IPS-NIHi7 (cell line): Measurements from ENCODE around the gene FAM98A.

Source experiments
- DNase-seq: peaks from one replicate; pipeline ENCODE4 v3.0.0; 2012; ENCODE audit warnings: mixed read lengths; ENCODE audit errors: extremely low spot score

FAM98A gene

DNA sequence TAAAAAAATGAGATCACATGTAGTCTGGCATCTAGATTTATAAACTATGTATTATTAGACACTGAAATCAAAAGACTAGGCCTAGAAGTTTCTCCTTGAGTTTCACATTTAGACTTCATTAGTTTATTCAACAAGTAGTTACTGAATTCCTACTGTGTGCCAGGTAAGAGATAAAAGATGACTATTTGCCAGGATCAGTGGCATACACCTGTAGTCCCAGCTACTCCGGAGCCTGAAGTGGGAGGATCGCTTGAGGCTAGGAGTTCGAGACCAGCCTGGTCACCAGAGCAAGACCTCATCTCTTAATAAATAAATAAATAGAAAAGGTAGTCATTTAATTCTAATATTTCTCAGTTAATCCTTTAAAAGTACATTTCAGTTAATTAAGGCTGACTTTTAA is 2.1 kb downstream of the FAM98A start:
- no peak for DNase-seq

DNA sequence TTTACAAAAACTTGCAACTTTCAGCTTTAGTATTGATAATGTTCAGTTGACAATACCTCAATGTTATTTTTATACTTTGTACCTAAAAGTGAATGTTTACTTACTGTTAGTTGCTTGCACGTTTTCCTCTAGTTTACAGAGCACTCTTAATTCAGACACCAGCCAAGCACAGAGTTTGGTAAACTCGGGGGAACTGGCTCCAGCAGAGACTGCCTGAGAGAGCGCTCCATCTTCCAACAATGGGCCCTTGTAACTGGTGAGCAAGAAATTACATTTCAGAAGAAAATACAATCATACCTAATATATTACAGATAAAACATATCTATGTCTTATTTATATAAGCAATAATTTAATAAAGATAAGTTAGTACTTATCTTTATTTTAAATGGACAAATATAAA is 3.7 kb downstream of the FAM98A start:
- no peak for DNase-seq

DNA sequence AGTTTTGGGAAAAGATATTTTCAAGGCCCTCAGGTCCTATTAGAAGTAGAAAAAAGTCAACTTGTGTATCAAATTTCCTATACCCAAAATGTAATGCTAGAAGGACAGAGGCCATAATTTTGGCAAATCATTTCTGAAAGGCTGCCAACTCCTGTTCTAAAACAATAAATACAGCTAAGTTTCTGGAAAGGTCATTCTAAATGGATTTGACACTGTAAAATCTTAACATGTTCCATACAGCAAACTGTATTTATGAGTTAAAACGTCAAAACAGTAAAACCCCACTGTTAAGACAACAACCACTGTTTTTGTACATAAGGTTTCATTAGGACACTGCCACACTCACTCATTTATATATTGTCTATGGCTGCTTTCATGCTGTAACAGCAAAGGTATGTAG is 9.7 kb downstream of the FAM98A start:
- no peak for DNase-seq

DNA sequence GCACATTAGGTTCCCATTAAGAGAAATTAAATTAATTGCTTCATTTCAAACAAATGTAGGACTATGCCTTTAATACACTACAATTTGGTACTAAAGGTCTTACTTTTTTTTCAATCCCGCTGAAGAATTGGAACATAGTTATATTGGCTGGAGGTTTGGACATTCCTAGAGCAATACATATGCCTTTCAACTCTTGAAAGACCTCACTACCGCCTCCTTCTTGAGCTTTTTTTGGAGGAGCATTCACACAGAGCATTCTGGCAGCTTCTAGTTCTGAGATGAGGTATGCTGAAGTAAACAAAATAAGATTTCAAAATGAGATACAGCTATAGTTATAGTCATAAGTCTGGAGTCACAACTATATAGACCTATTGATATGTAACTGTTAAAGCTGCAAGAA is 10.9 kb downstream of the FAM98A start:
- no peak for DNase-seq

DNA sequence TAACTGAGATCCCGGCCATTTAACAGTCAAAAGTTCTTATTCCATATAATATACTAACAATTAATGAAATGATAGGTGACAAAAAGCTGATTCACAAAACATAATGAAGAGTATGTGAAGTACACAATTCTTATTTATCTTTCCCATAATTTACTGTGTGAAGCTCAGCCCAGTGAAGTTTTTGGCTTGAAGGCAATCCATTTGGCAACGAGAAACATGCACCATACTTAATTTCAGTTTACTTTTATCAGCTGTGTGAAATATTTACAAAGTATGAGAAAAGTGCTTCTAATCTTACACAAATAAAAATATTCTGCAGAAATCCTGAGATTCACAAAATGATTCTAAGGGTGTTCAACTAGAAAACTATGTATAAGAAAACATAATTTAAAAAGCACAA is 12.3 kb downstream of the FAM98A start:
- DNase-seq, result no peak

DNA sequence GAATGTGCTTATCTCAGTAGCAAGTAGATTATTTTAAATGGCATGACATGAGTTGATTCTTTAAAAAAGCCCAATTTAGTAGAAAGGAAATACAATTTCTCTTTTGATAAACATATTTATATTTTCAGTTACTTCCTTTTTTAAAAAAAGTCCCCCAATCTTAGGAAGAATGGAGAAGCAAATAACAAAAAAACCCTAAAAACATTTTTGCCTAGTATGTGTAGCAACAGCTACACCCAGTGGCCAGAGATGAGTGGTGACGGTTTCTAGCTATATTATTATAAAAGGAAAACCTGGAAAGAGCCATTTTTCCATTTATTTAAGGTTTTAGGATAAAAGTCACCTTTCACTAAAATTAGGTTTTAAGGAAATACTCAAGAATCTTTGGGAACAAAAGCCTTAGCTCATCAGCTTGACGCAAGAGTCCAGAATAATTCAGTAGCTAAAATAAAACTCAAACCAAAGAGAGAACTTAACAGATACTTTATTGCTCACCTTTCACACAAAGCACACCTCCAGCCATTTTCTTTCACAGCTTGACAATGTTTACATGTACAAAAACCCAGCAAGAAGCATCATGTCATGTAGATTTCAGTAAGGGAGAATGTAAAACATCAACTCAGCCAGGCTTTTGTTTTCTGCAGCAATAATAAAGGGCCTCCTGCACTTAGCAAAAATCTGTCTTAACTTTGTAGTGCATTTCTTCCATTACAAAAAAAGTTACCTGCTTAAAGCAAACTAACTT is 15.7 kb downstream of the FAM98A start:
- no peak for DNase-seq

DNA sequence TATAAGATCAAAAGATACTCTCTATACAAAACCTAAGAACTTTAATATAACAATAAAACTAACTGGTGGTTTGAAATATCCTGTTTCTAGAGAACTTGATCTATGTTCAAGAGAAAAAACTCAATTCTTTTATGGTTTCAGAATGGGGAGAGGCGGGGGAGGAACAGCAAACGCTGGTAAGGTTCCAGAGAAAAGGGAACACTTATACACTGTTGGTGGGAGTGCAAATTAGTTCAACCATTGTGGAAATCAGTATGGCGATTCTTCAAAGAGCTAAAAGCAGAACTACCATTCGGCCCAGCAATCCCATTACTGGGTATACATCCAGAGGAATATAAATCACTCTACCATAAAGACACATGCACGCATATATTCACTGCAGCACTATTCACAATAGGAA is 17.2 kb downstream of the FAM98A start:
- no peak for DNase-seq

DNA sequence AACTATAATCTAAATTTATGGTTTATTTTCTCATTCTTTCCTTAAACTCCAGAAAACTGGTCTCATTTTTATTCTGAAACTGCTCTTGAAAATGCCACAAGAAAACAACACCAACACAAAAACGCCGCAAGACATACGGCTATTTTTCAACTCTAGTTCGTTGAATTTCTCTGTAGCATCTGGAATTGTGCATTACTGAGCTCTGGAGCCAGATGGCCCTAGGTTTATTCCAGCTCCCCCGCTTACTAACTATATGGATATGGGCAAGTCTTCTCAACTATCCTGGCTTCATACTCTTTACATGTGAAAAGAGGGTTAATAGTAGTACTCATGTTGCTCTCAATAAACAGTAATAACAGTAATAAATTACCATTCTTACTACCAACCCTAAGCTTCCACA is 19.9 kb downstream of the FAM98A start:
- no peak for DNase-seq

DNA sequence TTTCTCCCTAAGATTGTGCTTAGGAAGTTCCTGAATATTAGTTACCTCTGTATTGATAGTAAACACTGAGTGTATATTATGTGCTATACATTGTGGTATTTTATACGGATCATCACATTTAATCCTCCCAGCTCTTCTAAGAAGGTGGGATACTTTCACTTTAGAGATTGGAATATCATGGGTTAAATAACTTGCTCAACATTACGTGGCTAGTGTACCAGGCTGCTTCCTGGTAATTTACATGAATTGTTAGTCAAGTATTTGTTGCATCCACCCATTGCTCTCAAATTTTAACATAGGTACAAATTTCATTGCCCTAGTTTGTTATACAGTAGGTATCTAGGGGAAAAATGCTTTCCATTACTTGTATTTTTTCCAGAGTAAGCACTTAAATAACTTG is 21.4 kb downstream of the FAM98A start:
- DNase-seq, result no peak

DNA sequence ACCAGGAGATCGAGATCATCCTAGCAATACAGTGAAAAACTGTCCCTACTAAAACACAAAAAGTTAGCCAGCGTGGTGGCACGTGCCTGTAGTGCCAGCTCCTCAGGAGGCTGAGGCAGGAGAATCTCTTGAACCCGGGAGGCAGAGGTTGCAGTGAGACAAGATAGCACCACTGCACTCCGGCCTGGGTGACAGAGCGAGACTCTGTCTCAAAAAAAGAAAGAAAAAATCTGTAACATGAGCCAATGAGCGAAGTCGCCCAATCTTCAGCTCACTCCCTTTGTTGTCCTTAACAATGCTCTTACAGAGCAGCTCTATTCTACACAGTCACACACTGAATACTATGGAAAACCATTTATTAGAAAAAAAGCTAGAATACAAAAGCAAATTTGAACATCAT is 22.0 kb downstream of the FAM98A start:
- DNase-seq, result no peak

DNA sequence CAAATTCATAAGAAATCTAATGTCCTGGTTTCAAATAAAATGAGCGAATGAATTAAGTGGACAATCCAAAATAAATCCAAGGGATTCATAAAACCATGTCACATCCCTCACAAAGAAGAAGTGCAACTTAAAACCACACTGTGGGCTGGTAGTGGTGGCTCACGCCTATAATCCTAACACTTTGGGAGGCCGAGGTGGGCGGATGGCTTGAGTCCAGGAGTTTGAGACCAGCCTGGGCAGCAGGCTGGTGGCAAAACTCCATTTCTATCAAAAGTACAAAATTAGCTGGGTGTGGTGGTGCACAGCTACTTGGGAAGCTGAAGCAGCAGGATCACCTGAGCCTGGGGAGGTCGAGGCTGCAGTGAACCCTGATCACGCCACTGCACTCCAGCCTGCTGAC is 25.4 kb downstream of the FAM98A start:
- no peak for DNase-seq

DNA sequence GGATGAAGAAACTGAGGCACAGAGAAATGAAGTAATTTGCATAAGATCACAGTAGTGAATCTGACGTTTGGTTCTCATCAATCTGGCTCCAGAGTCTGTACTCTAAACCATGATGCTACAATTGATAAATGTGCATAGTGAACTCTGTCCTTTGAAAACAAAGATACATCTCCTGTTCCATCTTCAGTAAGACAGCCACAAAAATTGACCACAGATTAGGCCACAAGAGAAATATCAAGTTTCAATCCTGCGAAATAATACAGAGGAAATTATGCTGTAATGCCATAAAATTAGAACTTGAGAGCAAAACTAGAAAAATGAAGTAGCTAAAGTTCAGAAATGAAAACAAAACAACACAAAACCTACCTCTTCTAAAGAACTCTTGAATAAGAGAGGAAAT is 28.4 kb downstream of the FAM98A start:
- DNase-seq, result no peak

DNA sequence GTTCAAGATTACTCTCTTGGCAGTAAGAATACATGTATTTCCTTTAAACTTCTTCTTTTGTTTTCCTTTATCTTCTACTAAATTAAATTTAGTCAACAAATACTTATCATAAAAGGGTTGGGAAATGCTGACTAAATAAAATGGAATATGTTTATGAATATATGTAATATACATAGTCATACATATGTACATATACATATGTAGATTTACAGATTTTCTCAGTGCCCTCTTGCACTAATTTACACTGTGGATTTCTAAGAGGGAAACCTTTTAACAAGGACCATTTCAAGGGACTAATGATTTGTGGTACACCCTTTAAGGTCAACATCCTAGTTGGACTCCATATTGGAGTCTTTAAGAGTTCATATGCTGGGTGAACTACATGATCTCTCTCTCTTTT is 37.2 kb downstream of the FAM98A start:
- DNase-seq, result no peak

DNA sequence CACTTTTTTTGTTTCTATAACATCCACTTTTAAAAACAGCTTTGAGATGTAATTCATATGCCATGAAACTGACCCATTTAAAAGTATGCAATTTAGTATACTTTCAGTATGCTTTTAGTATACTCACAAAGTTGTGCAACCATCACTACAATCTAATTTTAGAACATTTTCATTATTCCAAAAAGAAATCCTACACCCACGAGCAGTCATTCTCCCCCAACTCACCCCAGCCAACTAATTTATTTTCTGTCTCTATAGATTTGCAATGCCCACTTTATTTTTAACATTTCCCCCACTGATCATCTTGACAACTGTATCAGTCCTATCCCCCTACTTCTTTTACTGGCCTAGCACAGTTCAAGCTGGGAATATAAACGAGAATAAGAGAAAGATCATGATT is 39.1 kb downstream of the FAM98A start:
- no peak for DNase-seq

DNA sequence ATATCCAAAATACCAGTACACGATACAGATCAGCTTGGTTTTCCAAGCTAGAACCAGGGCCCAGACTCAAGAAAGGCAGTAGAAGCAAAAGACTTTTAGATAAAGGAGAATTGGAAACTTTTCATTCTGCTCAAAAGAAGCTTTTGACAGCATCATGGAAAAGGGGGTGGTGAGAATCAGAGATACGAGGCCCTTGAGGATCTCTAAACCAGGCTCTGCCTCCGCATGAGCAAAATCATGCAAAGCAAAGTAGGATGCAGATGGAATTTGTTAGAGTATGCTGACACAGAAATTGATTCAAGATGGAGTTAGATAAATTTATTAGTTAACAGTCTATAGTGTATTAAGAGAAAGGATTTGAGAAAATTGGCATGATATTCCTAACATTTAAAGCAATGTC is 39.8 kb downstream of the FAM98A start:
- DNase-seq, result no peak

DNA sequence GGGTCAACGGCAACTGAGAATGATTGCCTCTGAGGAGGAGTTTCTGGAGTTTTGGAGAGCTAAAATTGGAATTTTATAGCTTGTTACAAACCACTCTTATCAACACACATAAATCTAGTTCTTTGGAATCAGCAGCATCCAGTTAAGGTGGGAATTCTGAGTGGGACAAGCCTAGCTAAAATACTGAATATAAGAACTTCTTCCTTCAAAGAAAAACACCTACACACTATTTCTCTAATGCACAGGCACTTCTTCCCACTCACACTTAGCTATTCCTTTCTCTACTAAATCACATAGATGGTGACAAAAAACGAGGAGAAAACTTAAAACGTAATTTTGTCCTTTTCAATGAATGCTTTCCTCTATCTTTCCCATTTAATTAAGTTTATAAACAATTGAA is 43.4 kb downstream of the FAM98A start:
- no peak for DNase-seq

DNA sequence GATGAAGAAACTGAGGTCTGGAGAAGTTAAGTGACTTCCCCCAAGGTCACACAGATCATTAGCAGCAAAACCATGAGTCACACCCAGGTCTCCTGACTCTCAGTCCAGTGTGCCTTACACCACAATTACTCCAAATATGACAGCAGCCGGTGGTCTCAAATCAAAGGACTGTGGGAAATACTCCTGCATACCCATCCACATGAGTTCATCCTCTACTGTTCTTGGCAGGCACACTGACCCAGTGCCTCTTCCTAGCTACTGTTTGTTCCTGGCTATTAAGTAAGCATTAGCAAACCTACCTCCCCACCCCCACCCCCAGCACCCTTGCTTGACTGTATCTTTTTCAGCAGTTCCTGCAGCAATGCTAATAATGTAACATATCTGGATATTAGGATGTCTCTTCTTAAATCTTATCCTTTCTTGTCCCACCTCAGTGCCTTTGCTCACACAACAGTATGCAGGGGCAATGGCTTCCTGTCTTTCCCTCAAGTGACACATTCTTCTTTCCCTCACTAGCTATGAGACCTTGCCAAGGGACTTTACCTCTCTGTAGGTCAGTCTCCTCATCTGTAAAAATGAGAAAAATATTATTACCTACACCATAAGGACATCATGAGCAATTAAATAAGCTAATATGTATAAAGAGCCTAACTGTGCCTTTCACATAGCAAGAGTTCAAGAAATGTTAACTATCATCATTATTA is 46.2 kb downstream of the FAM98A start:
- no peak for DNase-seq

DNA sequence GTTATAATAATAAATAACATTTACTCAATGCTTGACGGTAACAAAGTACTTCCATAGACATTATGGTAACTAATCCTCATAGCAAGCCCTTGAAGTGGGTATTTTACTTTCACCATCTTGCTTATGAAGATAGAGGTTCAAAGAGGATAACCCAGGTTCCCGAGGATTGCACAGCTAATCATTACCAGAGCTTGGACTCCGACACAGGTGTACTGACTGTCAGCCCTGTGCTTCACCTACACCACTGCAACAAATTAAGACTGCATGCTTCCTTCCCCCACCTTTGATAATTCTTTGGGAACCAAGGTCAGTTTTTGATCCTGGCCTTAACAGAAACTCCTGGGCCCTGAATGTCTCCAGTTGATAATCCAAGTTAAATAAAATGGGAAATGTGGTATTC is 48.9 kb downstream of the FAM98A start:
- DNase-seq, result no peak

DNA sequence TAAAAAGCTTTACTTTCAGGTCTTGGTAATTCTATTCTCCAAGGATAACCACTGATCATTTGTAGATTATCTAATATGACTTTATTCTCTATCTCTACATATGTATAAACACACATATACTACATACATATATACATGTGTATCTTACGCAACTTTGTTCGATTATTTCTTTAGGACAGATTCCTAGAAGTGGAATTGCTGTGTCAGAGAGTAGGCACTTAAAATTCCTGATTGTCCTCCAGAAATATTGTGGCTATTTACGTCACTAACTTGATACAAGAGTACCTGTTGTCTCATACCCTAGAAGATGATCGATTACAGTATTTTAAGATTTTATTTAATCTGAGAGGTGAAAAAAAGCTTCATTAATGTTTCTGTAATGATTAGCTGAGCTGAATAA is 57.9 kb downstream of the FAM98A start:
- no peak for DNase-seq

DNA sequence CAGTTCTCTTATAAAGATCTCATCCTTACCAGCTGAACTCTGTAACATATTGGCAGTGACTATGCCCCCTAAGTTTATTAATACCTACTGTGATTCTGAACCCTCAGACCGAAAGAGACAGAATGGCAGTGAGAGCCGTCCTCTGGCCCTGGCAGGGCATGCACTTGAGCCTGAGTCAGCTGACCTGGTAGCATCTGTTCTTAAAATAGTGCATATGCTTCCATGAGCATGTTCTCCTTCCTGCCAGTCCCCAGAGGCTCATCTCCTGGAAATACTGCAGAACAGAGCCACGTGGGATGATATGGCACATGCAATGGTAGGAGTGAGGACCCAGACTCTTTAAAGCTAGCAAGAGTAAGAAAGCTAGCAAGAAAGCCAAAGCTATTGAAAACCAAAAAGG is 63.7 kb downstream of the FAM98A start:
- DNase-seq, result no peak
